ENCODE results near the gene CSF1. TPM values are rescaled to one million over a fixed set of nuclear protein-coding genes. Genes with fewer than 3 reads are reported as not detected.

CSF1 gene
- total RNA-seq, 2 donors from 2014 or later = 14.1 to 18.1 TPM

DNA sequence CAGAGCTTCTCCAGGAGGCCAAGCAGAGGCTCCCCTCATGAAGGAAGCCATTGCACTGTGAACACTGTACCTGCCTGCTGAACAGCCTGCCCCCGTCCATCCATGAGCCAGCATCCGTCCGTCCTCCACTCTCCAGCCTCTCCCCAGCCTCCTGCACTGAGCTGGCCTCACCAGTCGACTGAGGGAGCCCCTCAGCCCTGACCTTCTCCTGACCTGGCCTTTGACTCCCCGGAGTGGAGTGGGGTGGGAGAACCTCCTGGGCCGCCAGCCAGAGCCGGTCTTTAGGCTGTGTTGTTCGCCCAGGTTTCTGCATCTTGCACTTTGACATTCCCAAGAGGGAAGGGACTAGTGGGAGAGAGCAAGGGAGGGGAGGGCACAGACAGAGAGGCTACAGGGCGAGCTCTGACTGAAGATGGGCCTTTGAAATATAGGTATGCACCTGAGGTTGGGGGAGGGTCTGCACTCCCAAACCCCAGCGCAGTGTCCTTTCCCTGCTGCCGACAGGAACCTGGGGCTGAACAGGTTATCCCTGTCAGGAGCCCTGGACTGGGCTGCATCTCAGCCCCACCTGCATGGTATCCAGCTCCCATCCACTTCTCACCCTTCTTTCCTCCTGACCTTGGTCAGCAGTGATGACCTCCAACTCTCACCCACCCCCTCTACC lies 19.1 kb downstream of the CSF1 start:
- no peaks in the 10 kb centered on the region for H3K36me3 ChIP-seq
- no peak overlapping the region for H3K4me3 ChIP-seq
- intact Hi-C loops (cut with DNase I) = loop anchor here (5.0 kb wide), 1 partner anchor 48 kb away; no protein-coding TSS in a partner anchor
- no peak overlapping the region for H3K9ac ChIP-seq (ENCODE audit: low read depth in 2 of 2, low read length in 2 of 2)
- no peak overlapping the region for H3K27ac ChIP-seq
- DNase-seq = no peak
- TF ChIP-seq, protein P1, sequence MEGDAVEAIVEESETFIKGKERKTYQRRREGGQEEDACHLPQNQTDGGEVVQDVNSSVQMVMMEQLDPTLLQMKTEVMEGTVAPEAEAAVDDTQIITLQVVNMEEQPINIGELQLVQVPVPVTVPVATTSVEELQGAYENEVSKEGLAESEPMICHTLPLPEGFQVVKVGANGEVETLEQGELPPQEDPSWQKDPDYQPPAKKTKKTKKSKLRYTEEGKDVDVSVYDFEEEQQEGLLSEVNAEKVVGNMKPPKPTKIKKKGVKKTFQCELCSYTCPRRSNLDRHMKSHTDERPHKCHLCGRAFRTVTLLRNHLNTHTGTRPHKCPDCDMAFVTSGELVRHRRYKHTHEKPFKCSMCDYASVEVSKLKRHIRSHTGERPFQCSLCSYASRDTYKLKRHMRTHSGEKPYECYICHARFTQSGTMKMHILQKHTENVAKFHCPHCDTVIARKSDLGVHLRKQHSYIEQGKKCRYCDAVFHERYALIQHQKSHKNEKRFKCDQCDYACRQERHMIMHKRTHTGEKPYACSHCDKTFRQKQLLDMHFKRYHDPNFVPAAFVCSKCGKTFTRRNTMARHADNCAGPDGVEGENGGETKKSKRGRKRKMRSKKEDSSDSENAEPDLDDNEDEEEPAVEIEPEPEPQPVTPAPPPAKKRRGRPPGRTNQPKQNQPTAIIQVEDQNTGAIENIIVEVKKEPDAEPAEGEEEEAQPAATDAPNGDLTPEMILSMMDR (IDR thresholded peaks at IDR 0.05) = no peak
- peaks cover 18% of the 10 kb centered on the region for H3K4me1 ChIP-seq
- H3K27me3 ChIP-seq = no peaks in the 10 kb centered on the region
- no peaks in the 10 kb centered on the region for H3K9me3 ChIP-seq

GRCh38 chr1:109930252-109930993 lies 19.8 kb downstream of the CSF1 start:
- Histone ChIP-seq H3K27me3 (no peaks in the 10 kb centered on the region), H3K27ac (peak overlapping the region; percentile 73), H3K9me3 (no peaks in the 10 kb centered on the region), H3K4me1 (peaks cover 18% of the 10 kb centered on the region), H3K36me3 (no peaks in the 10 kb centered on the region), H3K4me3 (no peak overlapping the region), H3K9ac (ENCODE audit: low read depth in 2 of 2, low read length in 2 of 2) (peak overlapping the region in 1 of 2 donors; percentile 13)
- TF ChIP-seq, protein P1 (IDR thresholded peaks at IDR 0.05) = no peak
- no peak for DNase-seq
- intact Hi-C loops (cut with DNase I) = no loop called here

- peak overlapping the region in 1 of 2 donors; percentile 13 for H3K9ac ChIP-seq (ENCODE audit: low read depth in 2 of 2, low read length in 2 of 2)
Measured at GRCh38 chr1:109931189-109931731, 20.6 kb downstream of the CSF1 start.

DNA sequence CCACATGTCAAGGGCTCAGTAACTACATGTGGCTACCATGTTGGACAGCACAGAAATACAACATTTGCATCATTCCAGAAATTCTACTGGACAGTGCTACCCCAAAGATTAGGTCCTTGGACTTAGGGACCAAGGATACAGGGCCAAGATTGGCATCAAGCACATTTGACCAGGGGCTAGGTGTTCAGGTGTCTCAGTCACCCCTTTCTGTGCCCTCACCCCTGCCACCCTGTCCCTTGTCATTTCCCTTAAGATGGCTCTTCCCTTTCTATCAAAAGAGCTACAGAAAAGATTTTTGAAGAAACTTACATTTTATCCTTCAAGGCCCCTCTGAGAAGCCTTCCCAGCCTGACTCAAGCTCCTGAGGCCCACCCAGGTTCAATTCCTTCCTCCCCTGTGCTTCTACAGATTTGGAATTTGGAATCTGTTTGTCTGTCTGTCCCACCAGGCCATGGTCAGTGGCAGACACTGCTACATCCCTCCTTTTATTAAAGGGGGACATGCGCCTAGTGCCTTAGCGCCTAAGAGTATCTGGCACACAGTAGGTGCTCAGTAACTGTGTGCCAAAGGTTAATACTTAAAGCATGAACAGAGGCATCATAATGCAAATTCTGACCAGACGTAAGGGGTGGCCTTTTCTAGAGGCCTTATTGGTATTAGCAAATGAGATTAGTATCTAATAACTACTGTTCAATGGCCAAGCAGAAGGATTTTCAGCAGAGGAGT lies 21.4 kb downstream of the CSF1 start:
- Histone ChIP-seq H3K9me3 (no peaks in the 10 kb centered on the region), H3K4me1 (peaks cover 18% of the 10 kb centered on the region), H3K4me3 (no peak overlapping the region), H3K27me3 (no peaks in the 10 kb centered on the region), H3K36me3 (no peaks in the 10 kb centered on the region), H3K27ac (peak overlapping the region; percentile 73), H3K9ac (ENCODE audit: low read depth in 2 of 2, low read length in 2 of 2) (no peak overlapping the region)
- intact Hi-C loops (cut with DNase I) = no loop called here
- peak; percentile 15 for DNase-seq
- TF ChIP-seq, protein P1 (IDR thresholded peaks at IDR 0.05) = no peak

More at GRCh38 chr1:109931189-109931731, 20.6 kb downstream of the CSF1 start:
- Histone ChIP-seq H3K27me3 (no peaks in the 10 kb centered on the region), H3K27ac (peak overlapping the region; percentile 73), H3K9me3 (no peaks in the 10 kb centered on the region), H3K4me1 (peaks cover 18% of the 10 kb centered on the region), H3K4me3 (no peak overlapping the region), H3K36me3 (no peaks in the 10 kb centered on the region)
- intact Hi-C loops (cut with DNase I) = no loop called here
- DNase-seq = peak; percentile 69
- TF ChIP-seq, protein P1 (IDR thresholded peaks at IDR 0.05) = no peak

DNA sequence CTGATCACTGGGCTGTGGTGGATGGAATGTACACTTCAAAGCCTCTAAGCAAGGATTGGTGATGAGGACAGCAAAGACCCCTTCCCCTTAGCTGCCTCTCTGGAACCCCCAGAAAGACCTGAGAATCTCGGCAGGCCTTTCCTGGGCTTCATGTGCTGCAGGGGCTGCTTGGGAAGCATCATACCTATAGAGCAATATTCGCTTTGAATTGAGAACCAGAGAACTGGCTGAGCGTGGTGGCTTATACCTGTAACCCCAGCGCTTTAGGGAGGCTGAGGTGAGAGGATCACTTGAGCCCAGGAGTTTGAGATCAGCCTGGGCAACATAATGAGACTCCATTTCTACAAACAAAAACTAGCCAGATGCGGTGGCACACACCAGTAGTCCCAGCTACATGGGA lies 22.0 kb downstream of the CSF1 start:
- Histone ChIP-seq H3K9me3 (no peaks in the 10 kb centered on the region), H3K27me3 (no peaks in the 10 kb centered on the region), H3K27ac (no peak overlapping the region), H3K4me1 (peaks cover 18% of the 10 kb centered on the region), H3K9ac (ENCODE audit: low read depth in 2 of 2, low read length in 2 of 2) (no peak overlapping the region), H3K4me3 (no peak overlapping the region), H3K36me3 (no peaks in the 10 kb centered on the region)
- TF ChIP-seq, protein P1 (IDR thresholded peaks at IDR 0.05) = no peak
- intact Hi-C loops (cut with DNase I) = no loop called here
- DNase-seq = peak; percentile 14
